HepG2 (cell line): ENCODE measurements around the gene GDF2. TPM values are rescaled to one million over a fixed set of nuclear protein-coding genes. Genes with fewer than 3 reads are reported as not detected.

Experiments
- ATAC-seq: fragments of 200-7000 bp; cut with Tn5 transposase; 3 replicates; pipeline ENCODE4 v1.9.1; 2020; ENCODE audit warnings: mild to moderate bottlenecking, moderate library complexity
- BruUV-seq: library from RNA; stranded (reverse); fragments of 400-500 nt; replicated peaks from 2 replicates; lab custom pipeline; 2021; lab: Mats Ljungman, UMichigan
- CTCF ChIA-PET: fragments of 300-600 bp; formaldehyde crosslinking; extraction: SDS; loops from one replicate; lab custom pipeline; 2021; ENCODE audit warnings: low total read pairs, inconsistent platforms, low intra/inter-chr PET ratio; lab: Yijun Ruan, JAX
- POLR2A ChIA-PET: fragments of 350-600 bp; sonication (Branson Sonifier 250); formaldehyde crosslinking; loops from one replicate; lab custom pipeline; 2020; ENCODE audit warnings: antibody characterized with exemption, inconsistent platforms; lab: Yijun Ruan, JAX
- DNase-seq: peaks from one replicate; pipeline ENCODE4 v3.0.0-alpha.2; 2015; ENCODE audit warnings: low spot score
- FAIRE-seq: peaks from 3 replicates; lab custom pipeline; 2011; peaks lifted over from hg19 to GRCh38; lab: Jason Lieb, UNC
- H2AFZ ChIP-seq: one replicate; pipeline ENCODE4 v1.6.1; 2011; ENCODE audit warnings: low read length, inconsistent platforms
- H3K27ac ChIP-seq: fragments of 300-600 bp; 3 replicates; pipeline ENCODE4 v1.8.0; 2011; ENCODE audit warnings: mixed run types, mild to moderate bottlenecking, mixed read lengths, low read length, inconsistent platforms; ENCODE audit not compliant: insufficient read depth; ENCODE audit errors: extremely low read length
- H3K27me3 ChIP-seq, 2 experiments: fragments of 200-600 bp in 1 of 2; 2 replicates in 1 of 2; 3 replicates in 1 of 2; pipeline versions ENCODE4 v1.6.0 to v1.8.0; 2011; ENCODE audit warnings: low read length in 2 of 2, mild to moderate bottlenecking in 2 of 2, moderate library complexity in 2 of 2, inconsistent platforms in 1 of 2; ENCODE audit not compliant: insufficient read depth in 2 of 2, control insufficient read depth in 1 of 2
- H3K36me3 ChIP-seq, 2 experiments: fragments of 200-600 bp in 1 of 2; replicated peaks in 1 of 2; 2 replicates in 1 of 2; 3 replicates in 1 of 2; pipeline versions ENCODE4 v1.5.1 to v1.8.0; 2011; ENCODE audit warnings: low read length in 2 of 2, inconsistent platforms in 1 of 2; ENCODE audit not compliant: insufficient read depth in 2 of 2, control insufficient read depth in 1 of 2
- H3K4me1 ChIP-seq: 2 replicates; pipeline ENCODE4 v1.5.1; 2012; ENCODE audit warnings: low read length, inconsistent platforms; ENCODE audit not compliant: insufficient read depth
- H3K4me2 ChIP-seq: 2 replicates; pipeline ENCODE4 v1.6.0; 2011; ENCODE audit warnings: low read depth, low read length, inconsistent platforms
- H3K4me3 ChIP-seq, 3 experiments: fragments of 200-600 bp in 1 of 3; sonication (generic), shearing (Covaris generic) in 1 of 3; replicated peaks in 1 of 3; 2 replicates each; pipeline ENCODE4 v1.5.1; 2011 to 2016; ENCODE audit warnings: low read length in 3 of 3, inconsistent platforms in 2 of 3, low read depth in 2 of 3, mild to moderate bottlenecking in 2 of 3, control low read depth in 1 of 3, mixed read lengths in 1 of 3; ENCODE audit not compliant: insufficient read depth in 1 of 3
- H3K79me2 ChIP-seq: one replicate; pipeline ENCODE4 v1.6.1; 2011; ENCODE audit warnings: low read length, inconsistent platforms; ENCODE audit not compliant: insufficient read depth
- H3K9ac ChIP-seq: 2 replicates; pipeline ENCODE4 v1.6.0; 2011; ENCODE audit warnings: mild to moderate bottlenecking, low read depth, low read length, inconsistent platforms; ENCODE audit not compliant: insufficient read depth
- H3K9me3 ChIP-seq: 2 replicates; pipeline ENCODE4 v1.5.1; 2012; ENCODE audit warnings: mild to moderate bottlenecking, low read length
- H4K20me1 ChIP-seq: 2 replicates; pipeline ENCODE4 v1.6.0; 2011; ENCODE audit warnings: inconsistent platforms, mild to moderate bottlenecking, low read length, moderate library complexity; ENCODE audit not compliant: insufficient read depth
- ATRX ChIP-seq: sonication (generic); formaldehyde crosslinking; IDR thresholded peaks from 2 replicates; pipeline ENCODE4 v1.4.0; 2020; ENCODE audit warnings: missing genetic modification reagents, borderline replicate concordance
- CREM ChIP-seq, 2 experiments: sonication (generic) in 1 of 2; formaldehyde crosslinking in 1 of 2; IDR thresholded peaks; 2 replicates each; pipeline versions ENCODE4 v1.4.0 to v1.6.1; 2016 to 2020; ENCODE audit warnings: antibody characterized with exemption in 1 of 2, mild to moderate bottlenecking in 1 of 2, missing genetic modification reagents in 1 of 2
- HCFC1 ChIP-seq: fragments of 150-350 bp; IDR thresholded peaks from 2 replicates; pipeline ENCODE4 v1.6.1; 2014; ENCODE audit warnings: low read depth, low read length
- IKZF1 ChIP-seq: fragments of 450-650 bp; IDR thresholded peaks from 2 replicates; pipeline ENCODE4 v1.7.1; 2016
- IRF2 ChIP-seq: IDR thresholded peaks from 2 replicates; pipeline ENCODE4 v1.6.1; 2018; ENCODE audit warnings: missing genetic modification reagents, missing compliant biosample characterization
- SIN3A ChIP-seq: IDR thresholded peaks from 2 replicates; pipeline ENCODE4 v1.6.1; 2011; ENCODE audit warnings: low read depth, mild to moderate bottlenecking, control low read depth, low read length, borderline replicate concordance
- ZBTB14 ChIP-seq: sonication (generic); formaldehyde crosslinking; IDR thresholded peaks from 2 replicates; pipeline ENCODE4 v1.4.0; 2020; ENCODE audit warnings: missing genetic modification reagents
- ZKSCAN1 ChIP-seq: fragments of 150-350 bp; IDR thresholded peaks from 2 replicates; pipeline ENCODE4 v1.6.1; 2014; ENCODE audit warnings: low read length
- ZNF10 ChIP-seq: sonication (generic); formaldehyde crosslinking; IDR thresholded peaks from 2 replicates; pipeline ENCODE4 v1.4.0; 2020; ENCODE audit warnings: mild to moderate bottlenecking, low read depth, missing genetic modification reagents, borderline replicate concordance
- ZNF678 ChIP-seq: sonication (generic); formaldehyde crosslinking; IDR thresholded peaks from 2 replicates; pipeline ENCODE4 v1.4.0; 2020; ENCODE audit warnings: mild to moderate bottlenecking, missing genetic modification reagents
- WGBS: methylation state at CpG from one replicate; pipeline ENCODE4 v1.1.6; 2017; ENCODE audit warnings: low lambda C conversion rate; 5-methylcytosine and 5-hydroxymethylcytosine counted together
- in situ Hi-C: cut with HindIII; loops from 2 replicates; pipeline ENCODE4 v1.10.0; 2017; ENCODE audit warnings: low pct_unique_long_range_greater_than_20kb; ENCODE audit not compliant: extremely low pct_ligation_motif_present
- intact Hi-C: fragments of 100-400 bp; cut with micrococcal nuclease; formaldehyde crosslinking; loops from one replicate; pipeline ENCODE4 v1.10.0; 2022; ENCODE audit not compliant: unreplicated experiment
- polyA plus RNA-seq, 8 experiments: library from polyadenylated mRNA; depleted of rRNA in 3 of 8; stranded (reverse) in 7 of 8; unstranded in 1 of 8; fragments of >200 nt; fragmentation: Illumina TruSeq in 4 of 8; extraction: Trizol in 4 of 8; gene quantifications; 2 replicates each; pipeline versions ENCODE4 v1.2.1 to v1.2.3, GENCODE V29; 2011 to 2016; ENCODE audit warnings: low read depth in 4 of 8, missing spikeins in 1 of 8, mixed read lengths in 1 of 8; ENCODE audit not compliant: insufficient read depth in 1 of 8
- total RNA-seq, 5 experiments: library from RNA; depleted of rRNA; stranded (reverse); fragments of >200 nt; fragmentation: Illumina TruSeq; extraction: Trizol; gene quantifications; 2 replicates each; pipeline ENCODE4 v1.2.3, GENCODE V29; 2016; ENCODE audit warnings: low read depth in 1 of 5
- TF ChIP-seq, protein P1 (sequence below): sonication (generic); formaldehyde crosslinking; IDR thresholded peaks from 2 replicates; pipeline ENCODE4 v1.4.0; 2020; ENCODE audit warnings: missing genetic modification reagents, borderline replicate concordance
- TF ChIP-seq, protein P2 (sequence below): sonication (generic); formaldehyde crosslinking; IDR thresholded peaks from 2 replicates; pipeline ENCODE4 v1.8.1; 2023; ENCODE audit warnings: mild to moderate bottlenecking, moderate library complexity, missing genetic modification reagents

Gene GDF2
- total and polyA plus RNA-seq, 2 of the 13 experiments (the other 11 are each of a cell fraction or from before 2014, with no cell fraction given), result not detected

GRCh38 chr10:47316131-47316530 is 6.1 kb upstream of the GDF2 start (continued):
- TF ChIP-seq, protein P1, sequence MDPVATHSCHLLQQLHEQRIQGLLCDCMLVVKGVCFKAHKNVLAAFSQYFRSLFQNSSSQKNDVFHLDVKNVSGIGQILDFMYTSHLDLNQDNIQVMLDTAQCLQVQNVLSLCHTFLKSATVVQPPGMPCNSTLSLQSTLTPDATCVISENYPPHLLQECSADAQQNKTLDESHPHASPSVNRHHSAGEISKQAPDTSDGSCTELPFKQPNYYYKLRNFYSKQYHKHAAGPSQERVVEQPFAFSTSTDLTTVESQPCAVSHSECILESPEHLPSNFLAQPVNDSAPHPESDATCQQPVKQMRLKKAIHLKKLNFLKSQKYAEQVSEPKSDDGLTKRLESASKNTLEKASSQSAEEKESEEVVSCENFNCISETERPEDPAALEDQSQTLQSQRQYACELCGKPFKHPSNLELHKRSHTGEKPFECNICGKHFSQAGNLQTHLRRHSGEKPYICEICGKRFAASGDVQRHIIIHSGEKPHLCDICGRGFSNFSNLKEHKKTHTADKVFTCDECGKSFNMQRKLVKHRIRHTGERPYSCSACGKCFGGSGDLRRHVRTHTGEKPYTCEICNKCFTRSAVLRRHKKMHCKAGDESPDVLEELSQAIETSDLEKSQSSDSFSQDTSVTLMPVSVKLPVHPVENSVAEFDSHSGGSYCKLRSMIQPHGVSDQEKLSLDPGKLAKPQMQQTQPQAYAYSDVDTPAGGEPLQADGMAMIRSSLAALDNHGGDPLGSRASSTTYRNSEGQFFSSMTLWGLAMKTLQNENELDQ (CRISPR knock-in tag), result no peak
- no peak for TF ChIP-seq IKZF1
- TF ChIP-seq IRF2 (CRISPR knock-in tag), result no peak
- TF ChIP-seq, protein P2, sequence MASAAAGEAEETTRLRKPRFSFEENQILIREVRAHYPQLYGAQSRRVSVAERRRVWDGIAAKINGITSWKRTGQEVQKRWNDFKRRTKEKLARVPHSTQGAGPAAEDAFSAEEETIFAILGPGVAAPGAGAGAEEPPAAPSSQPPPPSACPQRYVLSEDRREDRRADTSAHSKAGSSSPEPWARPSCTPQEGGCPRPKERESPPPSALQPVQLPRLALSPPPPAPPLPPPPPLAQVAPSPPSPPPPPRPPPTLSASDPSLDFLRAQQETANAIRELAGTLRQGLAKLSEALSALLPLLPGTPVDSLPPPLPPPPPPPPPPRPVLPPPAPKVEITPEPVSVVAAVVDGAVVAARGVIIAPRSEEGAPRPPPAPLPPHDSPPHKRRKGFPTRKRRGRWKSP (CRISPR knock-in tag), result no peak
- no peak for TF ChIP-seq CREM (IDR thresholded peaks at IDR 0.05)
- no peak for TF ChIP-seq CREM (CRISPR knock-in tag; IDR thresholded peaks at IDR 0.05)

- no peak overlapping the region for H3K4me3 ChIP-seq
- no TSS peak for BruUV-seq
- H3K27me3 ChIP-seq, result peaks cover 2 to 3% of the 10 kb centered on the region in 2 experiments; a peak in 2 of 5 replicates
- in situ Hi-C loops, result no loop called here
- H2AFZ ChIP-seq, result no peak overlapping the region
- ChIA-PET POLR2A (no interaction called here), CTCF (no interaction called here)
- H3K4me2 ChIP-seq, result no peak overlapping the region
- DNase-seq, result no peak
- H3K27ac ChIP-seq, result no peak overlapping the region
- TF ChIP-seq HCFC1 (no peak), ZKSCAN1 (no peak), SIN3A (no peak), ZBTB14 (no peak), ATRX (CRISPR knock-in tag) (no peak), ZNF678 (no peak), ZNF10 (CRISPR knock-in tag) (no peak)
- no peaks in the 10 kb centered on the region for H4K20me1 ChIP-seq
- H3K4me1 ChIP-seq, result no peaks in the 10 kb centered on the region
- H3K9ac ChIP-seq, result no peak overlapping the region
- no peak for ATAC-seq
- intact Hi-C loops, result loop anchor here (2.0 kb wide), 1 partner anchor 20 kb away; no protein-coding TSS in a partner anchor
- H3K36me3 ChIP-seq, result no peaks in the 10 kb centered on the region
- no peaks in the 10 kb centered on the region for H3K79me2 ChIP-seq
- WGBS, result 0% methylated on average over 1 of the region's 4 CpGs
- FAIRE-seq, result no peak
- no peaks in the 10 kb centered on the region for H3K9me3 ChIP-seq
Measured at GRCh38 chr10:47317251-47317650, 5.0 kb upstream of the GDF2 start.
